Measurements from ENCODE around the gene PRSS53.

DNA sequence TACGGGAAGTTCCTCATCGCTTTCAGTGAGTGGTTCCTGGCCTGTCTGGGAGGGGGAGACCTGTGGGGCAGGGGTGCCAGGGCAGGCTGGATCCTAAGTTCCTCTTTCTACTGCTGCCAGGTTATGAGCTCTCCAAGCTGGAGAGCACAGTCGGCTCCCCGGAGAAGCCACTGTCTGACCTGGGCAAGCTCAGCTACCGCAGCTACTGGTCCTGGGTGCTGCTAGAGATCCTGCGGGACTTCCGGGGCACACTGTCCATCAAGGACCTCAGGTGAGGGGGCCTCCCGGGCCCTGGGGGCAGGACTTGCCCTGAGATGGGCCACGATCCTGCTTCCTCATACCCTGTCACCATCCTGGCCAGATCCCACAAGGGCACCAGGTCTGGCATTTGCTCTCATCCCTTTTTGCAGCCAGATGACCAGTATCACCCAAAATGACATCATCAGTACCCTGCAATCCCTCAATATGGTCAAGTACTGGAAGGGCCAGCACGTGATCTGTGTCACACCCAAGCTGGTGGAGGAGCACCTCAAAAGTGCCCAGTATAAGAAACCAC, 41.7 kb upstream of the PRSS53 start:
- TF ChIP-seq, protein P1, sequence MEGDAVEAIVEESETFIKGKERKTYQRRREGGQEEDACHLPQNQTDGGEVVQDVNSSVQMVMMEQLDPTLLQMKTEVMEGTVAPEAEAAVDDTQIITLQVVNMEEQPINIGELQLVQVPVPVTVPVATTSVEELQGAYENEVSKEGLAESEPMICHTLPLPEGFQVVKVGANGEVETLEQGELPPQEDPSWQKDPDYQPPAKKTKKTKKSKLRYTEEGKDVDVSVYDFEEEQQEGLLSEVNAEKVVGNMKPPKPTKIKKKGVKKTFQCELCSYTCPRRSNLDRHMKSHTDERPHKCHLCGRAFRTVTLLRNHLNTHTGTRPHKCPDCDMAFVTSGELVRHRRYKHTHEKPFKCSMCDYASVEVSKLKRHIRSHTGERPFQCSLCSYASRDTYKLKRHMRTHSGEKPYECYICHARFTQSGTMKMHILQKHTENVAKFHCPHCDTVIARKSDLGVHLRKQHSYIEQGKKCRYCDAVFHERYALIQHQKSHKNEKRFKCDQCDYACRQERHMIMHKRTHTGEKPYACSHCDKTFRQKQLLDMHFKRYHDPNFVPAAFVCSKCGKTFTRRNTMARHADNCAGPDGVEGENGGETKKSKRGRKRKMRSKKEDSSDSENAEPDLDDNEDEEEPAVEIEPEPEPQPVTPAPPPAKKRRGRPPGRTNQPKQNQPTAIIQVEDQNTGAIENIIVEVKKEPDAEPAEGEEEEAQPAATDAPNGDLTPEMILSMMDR (IDR thresholded peaks at IDR 0.05) = no peak
- TF ChIP-seq POLR2A (IDR thresholded peaks at IDR 0.05) = no peak
